HG02763 (cell line): ENCODE measurements around the gene MEF2C.
A peak's percentile ranks its signal among the peaks of the same experiment; 100 is the strongest.
"Not testable (repeated sequence)": the region's sequence is repeated elsewhere in the genome, so short reads cannot be mapped to it uniquely, and the experiment has no call there.

Experiments used
- ATAC-seq: cut with Tn5 transposase; IDR thresholded peaks from one replicate; pipeline ENCODE4 v1.9.1; 2021; ENCODE audit warnings: mild to moderate bottlenecking, moderate library complexity; ENCODE audit not compliant: unreplicated experiment

Gene MEF2C

GRCh38 chr5:88883059-88883835, at the start of gene MEF2C:
Gene MEF2C (minus strand): TSS chr5:88883184. CDS start chr5:88823788, 59,396 bp downstream.
- ATAC-seq, result peak; percentile 36

GRCh38 chr5:88932541-88932940, 49.6 kb upstream of the MEF2C start:
- no peak for ATAC-seq

- no peak for ATAC-seq
Observed at GRCh38 chr5:88930335-88930734, 47.4 kb upstream of the MEF2C start.

- no peak for ATAC-seq
Observed at GRCh38 chr5:88929385-88929784, 46.4 kb upstream of the MEF2C start.

- ATAC-seq, result no peak
Observed at GRCh38 chr5:88926774-88927173, 43.8 kb upstream of the MEF2C start.

- no peak for ATAC-seq
Observed at GRCh38 chr5:88925692-88926490, 42.9 kb upstream of the MEF2C start.

- ATAC-seq, result no peak
Observed at GRCh38 chr5:88924330-88924657, 41.3 kb upstream of the MEF2C start.

GRCh38 chr5:88923623-88924329, 40.8 kb upstream of the MEF2C start:
- no peak for ATAC-seq

GRCh38 chr5:88912743-88913142, 29.8 kb upstream of the MEF2C start:
- not testable (repeated sequence) for ATAC-seq

- ATAC-seq, result not testable (repeated sequence)
Observed at GRCh38 chr5:88911059-88911572, 28.1 kb upstream of the MEF2C start.

- ATAC-seq, result not testable (repeated sequence)
Observed at GRCh38 chr5:88904478-88904877, 21.5 kb upstream of the MEF2C start.

- not testable (repeated sequence) for ATAC-seq
Observed at GRCh38 chr5:88903966-88904365, 21.0 kb upstream of the MEF2C start.

- not testable (repeated sequence) for ATAC-seq
Observed at GRCh38 chr5:88901077-88901476, 18.1 kb upstream of the MEF2C start.

GRCh38 chr5:88899096-88899737, 16.2 kb upstream of the MEF2C start:
- ATAC-seq, result no peak

- no peak for ATAC-seq
Observed at GRCh38 chr5:88897748-88898147, 14.8 kb upstream of the MEF2C start.

- no peak for ATAC-seq
Observed at GRCh38 chr5:88895681-88896501, 12.9 kb upstream of the MEF2C start.

GRCh38 chr5:88892669-88893068, 9.7 kb upstream of the MEF2C start:
- no peak for ATAC-seq

- ATAC-seq, result no peak
Observed at GRCh38 chr5:88890070-88890781, 7.2 kb upstream of the MEF2C start.
